GM19238 (cell line): ENCODE results near the gene KCTD16.

Source experiments
- DNase-seq: peaks from one replicate; pipeline ENCODE4 v3.0.0; 2011; ENCODE audit warnings: low spot score; ENCODE audit not compliant: insufficient read length

KCTD16 gene

DNA sequence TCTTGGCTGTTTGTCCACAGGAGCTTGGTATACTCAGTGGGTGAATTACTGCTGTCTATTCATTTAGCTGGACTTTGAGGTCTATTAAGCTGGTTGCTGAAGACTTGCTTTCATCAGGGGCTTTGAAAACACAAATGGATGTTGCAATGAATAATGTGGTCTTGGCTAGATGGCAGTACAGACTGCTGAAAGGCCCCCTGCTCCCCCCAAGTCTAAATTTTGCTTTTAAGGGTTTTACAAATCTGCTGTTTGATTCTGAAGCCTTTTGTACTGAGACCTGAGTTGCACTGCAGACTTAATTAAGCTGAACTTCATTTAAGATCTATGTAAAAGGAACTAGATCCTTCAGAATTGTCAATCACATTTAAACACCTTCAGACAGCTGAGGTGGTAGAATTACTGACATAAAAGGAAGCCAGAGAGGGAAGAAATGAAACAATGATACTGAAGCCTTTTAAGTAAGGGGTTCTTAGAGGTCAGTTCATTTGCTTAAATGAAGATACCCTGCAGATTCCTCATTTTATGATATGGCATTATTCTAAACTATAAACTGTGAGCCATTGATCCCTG, 37.3 kb downstream of the KCTD16 start:
- DNase-seq = no peak

DNA sequence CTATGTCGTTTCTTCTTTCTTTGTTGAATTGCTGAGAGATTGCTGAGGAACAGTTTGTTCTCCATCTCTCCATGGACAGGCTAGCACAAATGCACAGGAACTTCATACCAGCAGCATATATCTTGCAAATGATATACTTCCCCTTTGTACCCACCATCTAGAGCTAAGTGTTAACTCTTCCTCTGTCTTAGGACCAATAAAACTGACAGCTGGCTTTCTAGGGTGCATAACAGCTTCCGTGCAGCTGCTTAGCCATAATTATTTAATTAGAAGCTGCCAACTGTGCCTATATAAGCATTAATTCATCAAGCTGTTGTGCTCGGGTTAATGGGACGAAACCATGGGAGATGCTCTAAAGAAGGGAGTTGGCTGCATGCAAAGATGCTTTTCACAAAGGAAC, 38.7 kb downstream of the KCTD16 start:
- DNase-seq = no peak

DNA sequence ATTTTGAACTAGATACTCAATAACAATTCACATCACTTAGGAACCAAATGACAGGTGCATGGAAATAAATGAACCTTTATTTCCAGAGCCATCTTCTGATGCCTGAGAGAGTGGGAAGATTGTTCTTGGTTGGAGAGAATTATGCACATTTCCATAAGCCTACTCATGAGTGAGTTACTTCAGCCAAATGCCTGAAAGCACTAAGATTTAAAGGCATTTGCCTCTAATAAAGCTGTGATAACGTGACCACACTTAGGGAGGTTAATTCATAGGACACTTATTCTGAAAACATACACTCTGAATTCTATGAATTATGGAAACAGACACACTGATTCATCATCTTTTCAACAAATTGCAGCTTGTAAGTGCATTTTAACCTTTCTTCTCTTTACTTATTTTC, 40.0 kb downstream of the KCTD16 start:
- no peak for DNase-seq

DNA sequence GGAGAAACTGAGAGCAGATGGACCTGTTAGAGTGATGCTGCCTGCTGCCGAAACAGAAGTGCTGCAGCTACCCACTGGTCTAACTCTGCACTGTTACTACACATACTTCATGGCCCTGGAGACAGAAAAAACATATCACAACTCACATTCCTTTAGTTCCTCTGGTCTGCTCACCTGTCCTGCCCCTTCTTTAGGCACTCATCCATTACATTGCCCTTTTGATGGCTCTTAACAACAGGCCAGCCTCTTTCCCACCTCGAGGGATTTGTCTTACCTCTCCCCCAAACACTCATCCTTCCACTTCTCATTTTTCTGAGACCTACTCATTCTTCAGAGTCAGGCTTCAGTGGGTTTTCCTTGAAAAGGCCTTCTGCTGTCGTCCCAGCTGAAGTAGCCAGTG, 49.2 kb downstream of the KCTD16 start:
- DNase-seq = no peak

DNA sequence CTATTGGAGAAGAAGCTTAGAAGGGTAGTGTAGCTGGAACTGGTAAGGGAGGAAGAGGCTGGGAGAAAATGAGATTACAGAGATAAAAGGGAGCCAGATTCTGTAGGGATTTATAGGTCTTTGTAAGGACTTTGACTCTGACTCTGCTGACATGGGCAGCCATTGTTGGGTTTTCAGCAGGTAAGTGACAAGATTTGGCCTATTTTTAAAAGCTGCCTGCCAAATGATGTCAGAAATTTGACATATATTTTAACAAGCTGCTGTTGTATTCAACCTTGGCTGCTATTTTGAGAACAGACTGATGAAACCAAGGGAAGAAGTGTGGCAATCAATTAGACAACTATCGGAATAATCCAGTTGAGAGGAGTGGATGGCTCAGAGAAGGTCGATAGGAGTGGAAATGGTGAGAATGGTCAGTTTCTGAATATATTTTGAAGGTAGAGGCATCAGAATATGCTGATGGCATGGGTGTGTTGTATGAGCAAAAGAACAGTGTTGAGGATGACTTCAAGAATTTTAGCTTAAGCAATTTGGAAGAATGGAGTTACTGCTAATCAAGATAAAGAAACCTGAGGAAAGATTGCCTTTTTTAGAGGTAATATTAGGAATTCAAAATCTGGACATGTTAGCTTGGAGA, 56.8 kb downstream of the KCTD16 start:
- no peak for DNase-seq

- DNase-seq = no peak
Measured at GRCh38 chr5:144230806-144231205, 60.1 kb downstream of the KCTD16 start.

DNA sequence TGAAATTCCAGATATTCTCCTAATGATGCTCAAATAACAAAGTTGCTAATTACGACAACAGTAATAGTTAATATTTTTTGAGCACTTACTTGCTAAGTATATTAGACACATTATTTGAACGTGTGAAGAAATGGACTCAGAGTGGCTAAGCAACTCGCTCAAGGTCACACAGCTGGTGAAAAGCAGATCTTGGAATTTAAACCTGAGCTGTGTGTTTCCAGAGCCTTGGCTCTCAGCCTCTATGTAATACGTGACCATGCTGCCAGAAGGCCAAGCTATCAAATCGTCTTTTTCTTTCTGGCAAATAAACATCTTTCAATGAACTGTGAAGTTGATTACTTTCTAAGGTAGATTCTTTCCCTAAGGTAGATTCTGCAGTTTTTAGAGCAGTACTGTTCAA, 61.6 kb downstream of the KCTD16 start:
- DNase-seq = no peak

GRCh38 chr5:144236499-144236898, 65.8 kb downstream of the KCTD16 start:
- DNase-seq = no peak

GRCh38 chr5:144237851-144238250, 67.2 kb downstream of the KCTD16 start:
- DNase-seq = no peak

- DNase-seq = no peak
Measured at GRCh38 chr5:144247131-144247530, 76.5 kb downstream of the KCTD16 start.

DNA sequence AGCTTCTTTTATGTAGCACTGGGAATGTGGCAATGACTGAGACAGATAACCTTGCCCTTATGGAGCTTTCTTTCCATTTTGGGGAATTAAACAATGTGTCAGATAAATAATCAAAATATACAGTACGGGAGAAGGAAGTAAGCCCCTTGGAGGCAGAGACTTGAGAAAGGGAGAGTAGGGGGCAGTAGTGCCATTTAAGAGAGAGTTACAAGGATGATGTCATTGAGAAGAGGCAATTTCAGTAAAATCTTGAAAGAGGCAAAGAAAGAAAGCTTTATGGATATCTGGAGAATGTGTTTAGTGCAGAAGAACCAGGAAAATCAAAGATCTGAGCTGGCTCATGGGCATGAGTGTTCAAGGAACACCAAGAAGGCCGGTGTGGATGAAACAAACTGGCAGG, 77.3 kb downstream of the KCTD16 start:
- no peak for DNase-seq

DNA sequence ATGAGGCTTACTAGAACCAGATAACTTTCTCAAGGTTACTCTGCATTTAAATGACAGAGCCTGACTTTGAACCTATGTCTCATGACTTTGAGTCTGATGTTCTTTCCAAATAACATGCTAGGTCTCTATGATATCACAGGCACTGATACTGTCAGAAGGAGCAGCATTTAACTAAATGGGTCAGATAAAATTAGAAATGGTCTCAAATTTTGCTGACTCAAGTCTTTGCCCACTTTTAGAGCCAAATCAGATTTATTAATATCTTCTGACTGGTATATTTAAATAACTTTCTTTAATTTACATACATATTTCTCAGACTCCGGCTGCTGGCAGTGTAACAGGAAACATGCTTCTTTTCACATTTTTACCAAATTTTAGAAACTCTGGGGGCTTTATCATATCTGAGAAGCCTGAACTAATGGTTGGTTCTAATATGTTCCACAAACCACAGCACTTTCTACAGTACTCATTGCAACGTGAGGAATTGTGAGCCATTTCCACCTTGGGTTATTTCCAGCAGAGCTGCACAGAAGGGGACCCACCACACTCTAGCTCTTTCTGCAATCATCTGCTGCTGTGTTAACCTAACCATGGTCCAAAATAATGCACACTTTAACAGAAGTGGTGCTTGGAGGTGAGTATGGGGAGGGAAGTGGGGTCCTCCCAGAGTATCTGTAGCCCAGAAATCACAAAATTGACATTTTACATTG, 79.2 kb downstream of the KCTD16 start:
- DNase-seq = no peak

DNA sequence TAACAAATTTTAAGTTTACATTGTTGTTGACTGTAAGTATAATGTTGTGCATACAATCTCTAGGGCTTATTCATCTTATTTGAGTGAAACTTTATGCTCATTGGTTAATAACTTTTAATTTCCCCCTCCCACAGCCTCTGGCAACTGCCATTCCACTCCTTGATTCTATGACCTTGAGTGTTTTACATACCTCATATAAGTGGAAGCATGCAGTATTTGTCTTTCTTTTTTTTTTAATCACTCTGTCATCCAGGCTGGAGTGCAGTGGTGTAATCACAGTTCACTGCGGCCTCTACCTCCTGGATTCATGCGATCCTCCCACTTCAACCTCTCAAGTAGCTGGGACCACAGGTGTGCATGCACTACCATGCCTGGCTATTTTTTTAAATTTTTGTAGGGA, 83.9 kb downstream of the KCTD16 start:
- DNase-seq = no peak

DNA sequence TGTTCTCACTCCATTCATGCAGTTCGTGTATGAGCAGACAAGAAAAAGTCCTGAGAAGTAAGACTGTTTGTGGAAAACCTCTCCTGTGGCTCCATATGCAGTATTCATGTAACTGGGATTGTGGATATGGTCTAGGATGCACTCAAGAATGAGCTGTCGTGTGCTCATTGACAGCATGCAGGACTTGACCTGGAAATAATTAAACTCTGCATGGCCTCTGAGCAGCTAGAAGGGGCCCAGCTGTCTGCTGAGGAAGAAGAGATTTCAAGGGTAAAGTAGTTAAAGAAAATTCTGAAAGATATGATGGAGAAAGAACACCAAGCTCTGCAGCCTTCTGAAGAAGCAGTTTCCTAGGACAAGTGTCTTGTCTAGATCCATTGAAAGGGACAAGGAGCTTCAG, 89.4 kb downstream of the KCTD16 start:
- DNase-seq = no peak

DNA sequence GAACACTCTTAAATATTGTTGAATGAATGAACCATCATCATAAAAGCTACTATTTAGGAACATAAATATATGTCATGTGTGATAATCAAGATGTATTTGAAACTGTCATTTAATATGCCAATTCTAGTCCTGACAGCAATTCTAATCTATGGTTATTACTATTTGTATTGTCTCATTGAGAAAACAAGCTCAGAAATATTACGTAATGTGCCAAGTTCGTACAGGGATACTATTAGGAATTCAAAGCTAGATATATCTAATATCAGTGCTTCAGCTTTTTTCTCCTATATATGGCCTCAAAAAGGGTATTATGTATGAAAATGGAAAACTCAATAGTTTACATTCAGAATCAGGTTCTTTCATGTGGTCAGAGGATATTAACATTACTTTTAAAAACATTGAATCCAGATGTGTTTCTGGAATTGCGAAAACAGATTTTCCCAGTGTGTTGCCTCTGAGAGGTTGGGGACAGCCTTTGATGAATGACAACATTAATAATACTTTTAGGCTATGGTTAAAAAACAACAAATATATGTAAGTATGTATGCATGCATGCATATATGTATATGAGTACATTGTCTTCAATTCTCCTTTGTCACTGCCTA, 95.1 kb downstream of the KCTD16 start:
- no peak for DNase-seq

DNA sequence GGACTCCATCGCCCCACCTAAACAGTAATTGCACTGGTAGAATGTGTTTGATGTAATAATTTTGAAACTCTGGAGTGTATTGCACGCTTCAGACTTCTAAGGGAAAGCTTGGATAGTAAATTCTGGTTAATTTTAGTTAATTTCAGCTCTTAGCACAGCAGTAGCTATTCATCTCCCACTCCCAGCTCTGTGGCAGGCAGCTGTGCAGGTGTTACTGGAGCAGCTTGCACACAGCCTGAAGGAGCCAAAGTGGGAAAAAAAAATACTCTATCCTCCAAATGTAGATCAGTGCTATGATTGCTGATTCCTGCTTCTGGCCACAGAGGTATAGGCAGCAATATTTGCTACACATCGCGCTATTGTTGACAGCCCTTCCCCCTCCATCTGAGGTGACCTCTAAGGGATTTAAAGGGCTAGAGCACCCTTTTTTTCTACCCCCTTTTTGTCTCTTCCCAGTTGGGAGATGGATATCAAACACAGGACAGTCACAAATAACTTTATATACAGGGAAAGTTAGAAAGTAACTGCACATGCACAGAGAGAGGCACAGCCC, 97.4 kb downstream of the KCTD16 start:
- DNase-seq = no peak

DNA sequence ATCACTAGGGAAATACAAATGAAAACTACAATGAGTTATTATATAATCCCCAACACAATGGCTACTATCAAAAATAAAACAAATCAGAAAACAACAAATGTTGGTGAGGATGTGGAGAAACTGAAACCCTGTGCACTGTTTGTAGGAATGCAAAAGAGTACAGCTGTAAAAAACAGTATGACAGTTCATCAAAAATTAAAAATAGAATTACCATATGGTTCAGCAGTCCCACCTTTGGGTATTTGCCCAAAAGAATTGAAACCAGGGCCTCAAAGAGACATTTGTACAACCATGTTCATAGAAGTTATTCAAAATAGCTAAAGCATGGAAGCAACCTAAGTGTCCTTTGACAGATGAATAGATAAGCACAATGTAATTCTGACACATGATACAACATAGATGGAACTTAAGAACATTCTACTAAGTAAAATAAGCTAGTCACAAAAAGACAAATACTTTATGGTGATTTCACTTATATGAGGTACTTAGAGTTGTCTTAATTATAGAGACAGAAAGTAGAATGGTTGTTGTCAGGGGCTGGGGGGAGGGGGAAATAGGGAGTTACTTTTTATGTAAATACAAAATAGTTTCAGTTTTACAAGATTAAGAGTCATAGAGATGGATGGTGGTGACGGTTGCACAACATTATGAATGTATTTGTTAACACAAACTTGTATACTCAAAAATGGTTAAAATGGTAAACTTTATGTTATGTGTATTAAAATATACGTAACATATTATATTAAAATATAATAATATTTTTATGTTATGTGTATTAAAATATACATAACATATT, 102.8 kb downstream of the KCTD16 start:
- DNase-seq = no peak

GRCh38 chr5:144275329-144275728, 104.7 kb downstream of the KCTD16 start:
- DNase-seq = no peak

DNA sequence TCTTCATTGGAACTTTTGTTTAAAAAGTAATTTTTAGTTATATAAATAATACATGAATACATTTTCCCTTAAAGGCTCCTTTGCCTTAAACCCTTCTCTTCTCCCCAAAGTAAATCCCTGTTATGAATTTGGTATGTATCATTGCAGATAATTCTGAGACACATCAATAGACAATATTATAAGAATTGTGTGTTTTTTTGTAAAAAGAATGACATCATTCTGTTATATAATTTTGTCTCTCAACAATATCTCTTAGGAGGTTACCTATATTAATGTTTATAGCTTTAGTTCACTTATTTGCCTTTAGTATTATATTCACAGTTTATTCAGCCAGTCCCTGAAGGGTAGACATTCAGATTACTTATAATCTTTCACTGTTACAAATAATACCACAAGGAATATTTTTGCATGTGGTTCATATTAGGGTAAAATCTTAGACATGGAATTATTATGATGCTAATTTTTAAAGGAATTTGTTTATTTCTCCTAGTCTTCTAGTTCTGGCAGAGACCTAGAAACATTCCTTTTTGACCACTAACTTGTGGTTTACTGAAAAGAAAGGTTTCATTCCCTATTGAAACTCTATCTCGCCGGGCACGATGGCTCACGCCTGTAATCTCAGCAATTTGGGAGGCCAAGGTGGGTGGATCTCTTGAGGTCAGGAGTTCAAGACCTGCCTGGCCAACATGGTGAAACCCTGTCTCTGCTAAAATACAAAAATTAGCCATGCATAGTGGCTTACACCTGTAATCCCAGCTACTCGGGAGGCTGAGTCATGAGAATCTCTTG, 105.6 kb downstream of the KCTD16 start:
- DNase-seq = no peak

DNA sequence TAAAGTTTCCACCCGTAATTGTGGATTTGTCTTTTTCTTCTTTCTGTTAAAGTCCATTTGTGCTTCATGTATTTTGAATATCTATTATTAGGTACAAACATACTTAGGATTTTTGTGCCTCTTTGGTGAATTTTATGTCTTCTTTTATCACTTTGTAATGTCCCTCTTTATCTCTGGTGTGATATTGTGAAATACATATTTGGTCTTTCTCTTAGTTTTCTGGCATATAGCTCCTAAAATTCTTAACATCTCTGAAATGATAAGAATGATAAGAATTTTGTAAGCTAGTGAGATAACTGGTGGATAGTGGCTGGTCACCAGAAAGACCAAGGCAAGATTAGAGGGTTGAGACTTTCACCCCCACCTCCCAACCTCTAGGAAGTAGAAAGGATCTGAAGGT, 111.1 kb downstream of the KCTD16 start:
- no peak for DNase-seq

DNA sequence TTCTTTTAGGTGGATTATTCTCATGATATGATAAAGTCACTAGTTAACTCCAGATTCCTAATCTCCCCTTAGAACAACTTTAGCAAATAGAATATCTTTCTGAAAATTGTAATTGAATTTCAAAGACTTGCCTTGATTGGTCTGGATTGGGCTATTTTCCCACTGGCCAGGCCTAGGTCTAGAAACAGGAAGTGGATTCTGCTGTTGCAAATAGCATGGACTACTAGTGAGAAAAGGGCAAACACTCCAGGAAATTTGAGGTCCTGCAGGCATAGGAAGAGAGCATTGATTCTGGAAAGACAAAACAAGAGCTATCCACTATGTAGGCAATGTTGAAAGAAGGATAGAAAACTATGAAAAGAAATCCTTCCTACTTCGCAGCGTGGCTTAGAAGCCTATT, 113.4 kb downstream of the KCTD16 start:
- DNase-seq = no peak
